NCI-H1694 (cell line): Measurements from ENCODE around the gene SAMD4A.

ENCODE experiments used
- DNase-seq: peaks from one replicate; lab custom pipeline; 2025; lab: John Stamatoyannopoulos, UW

Gene SAMD4A

GRCh38 chr14:54834727-54835126 lies 267.8 kb downstream of the SAMD4A start:
- no peak for DNase-seq

- DNase-seq, result no peak
Measured at GRCh38 chr14:54836231-54836630, 269.3 kb downstream of the SAMD4A start.

- DNase-seq, result no peak
Measured at GRCh38 chr14:54837508-54838149, 270.7 kb downstream of the SAMD4A start.

DNA sequence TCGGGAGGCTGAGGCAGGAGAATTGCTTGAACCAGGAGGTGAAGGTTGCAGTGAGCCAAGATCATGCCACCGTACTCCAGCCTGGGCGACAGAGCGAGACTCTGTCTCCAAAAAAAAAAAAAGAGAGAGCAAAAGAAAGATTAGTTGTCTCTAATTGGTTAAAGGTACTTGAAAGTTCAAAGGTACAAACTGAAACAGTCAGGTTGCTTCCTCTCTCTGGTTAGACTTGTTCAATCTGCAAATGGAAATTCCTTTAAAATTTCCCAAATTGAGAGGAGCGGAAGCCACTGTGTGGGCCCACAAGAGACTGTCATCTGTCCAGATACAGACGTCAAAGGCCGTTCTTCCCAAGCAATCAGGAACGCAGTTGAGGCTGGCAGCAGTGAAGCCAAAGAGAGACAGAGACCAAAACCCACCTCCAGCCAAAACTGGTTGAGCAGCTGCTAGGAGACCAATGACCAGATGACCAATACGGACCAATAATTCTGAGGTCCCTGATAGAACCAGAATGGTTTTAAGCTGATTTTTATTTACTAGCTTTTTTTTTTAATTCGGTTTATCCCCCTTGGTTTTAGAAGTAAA lies 272.1 kb downstream of the SAMD4A start:
- no peak for DNase-seq

GRCh38 chr14:54839701-54840119 lies 272.8 kb downstream of the SAMD4A start:
- no peak for DNase-seq

- DNase-seq, result no peak
Measured at GRCh38 chr14:54840336-54840735, 273.4 kb downstream of the SAMD4A start.

GRCh38 chr14:54840798-54841197 lies 273.9 kb downstream of the SAMD4A start:
- no peak for DNase-seq
